Testis (tissue), 2 donors: ENCODE results near the gene KCNH5.

Source experiments
- CTCF ChIP-seq, 3 experiments: fragments of 450-650 bp in 2 of 3; fragments of 200-600 bp in 1 of 3; sonication (generic) in 1 of 3; IDR thresholded peaks; one replicate each; pipeline ENCODE4 v1.5.1; 2016 to 2019; ENCODE audit warnings: antibody characterized with exemption in 3 of 3, mild to moderate bottlenecking in 2 of 3, moderate library complexity in 1 of 3
- POLR2A ChIP-seq: fragments of 450-650 bp; IDR thresholded peaks from one replicate; pipeline ENCODE4 v1.6.1; 2017; ENCODE audit warnings: antibody characterized with exemption, mild to moderate bottlenecking, moderate library complexity

GRCh38 chr14:63032641-63033040 is 12.6 kb downstream of the KCNH5 start:
- no peak for TF ChIP-seq CTCF (IDR thresholded peaks at IDR 0.05)
- no peak for TF ChIP-seq POLR2A
